ENCODE results near the gene PTGER2.

Gene PTGER2

DNA sequence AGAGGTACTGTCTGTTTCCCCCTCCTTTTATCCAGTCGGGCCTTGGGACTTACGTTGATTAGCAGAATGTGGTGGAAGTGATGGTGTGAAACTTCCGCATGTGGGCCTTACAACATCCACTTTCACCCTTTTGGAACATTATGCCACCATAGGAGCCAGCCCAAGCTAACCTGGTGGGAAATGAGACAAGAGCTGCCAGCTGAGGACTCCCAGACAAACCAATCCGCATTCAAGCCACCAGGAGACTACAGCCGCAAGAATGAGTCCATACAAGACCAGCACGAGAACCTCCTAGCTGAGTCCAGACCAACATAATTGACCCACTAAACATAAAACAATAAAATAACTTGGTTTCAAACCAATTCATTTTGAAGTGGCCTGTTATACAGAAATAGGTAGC is 9.1 kb upstream of the PTGER2 start:
- DNase-seq (ENCODE audit: low spot score), result no peak

DNA sequence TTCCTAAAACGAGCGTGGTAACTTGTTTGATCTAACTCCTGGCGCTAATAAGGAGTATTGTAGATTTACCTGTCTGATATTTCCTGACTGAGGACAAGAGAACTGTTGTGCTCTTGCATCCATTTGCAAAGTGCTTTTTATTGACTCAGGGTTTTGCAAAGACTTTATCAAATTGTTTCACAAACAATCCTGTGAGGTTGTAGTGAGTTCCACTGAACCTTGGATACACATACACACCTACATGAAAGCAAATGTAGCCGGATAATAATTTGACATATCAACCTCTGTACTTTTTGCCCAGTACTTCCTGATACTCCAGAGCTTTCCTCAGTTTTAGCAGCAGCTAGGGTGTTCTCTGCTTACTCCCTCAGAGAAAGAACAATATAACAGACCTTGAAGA is 6.7 kb upstream of the PTGER2 start:
- DNase-seq (ENCODE audit: low spot score), result no peak

DNA sequence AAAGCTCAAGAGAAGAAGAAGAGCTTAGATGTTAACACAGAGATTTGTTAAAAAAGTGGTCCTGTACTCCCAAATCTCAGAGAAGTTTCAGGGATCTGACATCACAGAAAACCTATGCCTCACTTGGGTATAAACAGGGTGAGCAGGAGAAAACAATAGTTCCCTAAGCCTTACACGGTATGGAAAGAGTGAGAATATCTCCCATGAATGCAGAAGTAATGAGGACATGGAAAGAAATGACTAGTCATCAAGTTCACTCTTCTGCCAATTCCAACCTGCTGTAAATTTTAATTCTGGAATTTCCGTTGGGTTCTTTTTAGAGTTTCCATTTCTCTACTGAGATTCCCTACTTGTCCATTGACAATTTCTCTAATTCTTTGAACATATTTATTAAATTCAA is 6.2 kb upstream of the PTGER2 start:
- no peak for DNase-seq (ENCODE audit: low spot score)

DNA sequence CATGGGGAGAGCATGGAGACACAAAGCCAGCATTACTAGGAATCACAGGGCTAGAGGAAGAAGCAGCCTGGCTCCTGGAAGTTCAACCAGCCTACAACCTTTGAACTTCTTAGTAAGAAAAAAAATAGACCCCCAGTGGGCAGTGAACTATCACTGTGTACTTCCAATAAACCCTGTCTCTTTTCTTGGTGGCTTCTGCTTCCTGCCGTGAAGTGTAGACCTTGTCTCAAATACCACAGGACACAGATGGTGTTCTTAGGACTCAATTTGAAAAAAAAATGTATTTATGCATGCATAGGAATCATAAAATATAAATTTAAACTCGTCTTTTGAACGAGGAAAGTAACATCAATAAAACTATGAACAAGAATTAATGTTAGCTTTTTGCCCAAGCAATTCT is 3.6 kb upstream of the PTGER2 start:
- DNase-seq (ENCODE audit: low spot score), result no peak

DNA sequence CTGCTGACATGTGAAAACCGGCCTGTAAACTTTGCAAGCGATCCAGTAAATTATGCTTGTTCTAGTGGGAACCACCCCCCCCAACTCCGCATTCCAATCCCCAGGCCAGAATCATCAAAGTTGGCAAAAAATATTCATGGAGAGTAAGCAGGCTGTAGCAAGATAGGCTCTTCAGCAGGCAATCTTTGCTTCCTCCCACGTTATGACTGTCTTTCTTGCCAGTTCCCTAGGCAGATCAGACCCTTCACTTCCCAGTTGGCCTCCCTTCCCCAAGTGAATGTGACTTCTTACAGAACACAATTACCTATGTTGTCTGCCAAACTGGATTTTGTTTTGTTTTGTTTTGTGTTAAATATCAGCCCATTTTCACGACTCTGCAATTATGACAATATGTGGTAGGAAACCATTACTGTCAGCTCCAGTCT is 1.2 kb upstream of the PTGER2 start:
- no peak for DNase-seq (ENCODE audit: low spot score)

DNA sequence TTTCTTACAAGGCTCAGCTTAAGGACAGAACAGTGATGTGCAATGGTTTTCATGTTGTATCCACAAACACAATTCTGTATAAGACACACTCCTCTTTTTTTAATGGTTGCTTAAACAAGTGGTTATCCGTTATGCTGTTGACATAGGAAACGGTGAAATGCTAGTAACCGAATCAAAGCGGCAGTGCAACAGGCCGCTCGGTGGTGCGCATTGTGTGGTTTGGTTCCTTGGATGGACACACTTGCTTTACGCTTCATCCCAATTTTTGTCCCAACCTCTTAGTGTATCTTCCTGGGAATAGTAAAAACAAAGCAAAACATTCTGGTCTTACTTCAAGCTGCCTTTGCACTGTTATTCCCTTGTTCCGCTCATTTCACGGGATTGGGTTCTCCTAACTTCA is 650 bp upstream of the PTGER2 start:
- no peak for DNase-seq (ENCODE audit: low spot score)

DNA sequence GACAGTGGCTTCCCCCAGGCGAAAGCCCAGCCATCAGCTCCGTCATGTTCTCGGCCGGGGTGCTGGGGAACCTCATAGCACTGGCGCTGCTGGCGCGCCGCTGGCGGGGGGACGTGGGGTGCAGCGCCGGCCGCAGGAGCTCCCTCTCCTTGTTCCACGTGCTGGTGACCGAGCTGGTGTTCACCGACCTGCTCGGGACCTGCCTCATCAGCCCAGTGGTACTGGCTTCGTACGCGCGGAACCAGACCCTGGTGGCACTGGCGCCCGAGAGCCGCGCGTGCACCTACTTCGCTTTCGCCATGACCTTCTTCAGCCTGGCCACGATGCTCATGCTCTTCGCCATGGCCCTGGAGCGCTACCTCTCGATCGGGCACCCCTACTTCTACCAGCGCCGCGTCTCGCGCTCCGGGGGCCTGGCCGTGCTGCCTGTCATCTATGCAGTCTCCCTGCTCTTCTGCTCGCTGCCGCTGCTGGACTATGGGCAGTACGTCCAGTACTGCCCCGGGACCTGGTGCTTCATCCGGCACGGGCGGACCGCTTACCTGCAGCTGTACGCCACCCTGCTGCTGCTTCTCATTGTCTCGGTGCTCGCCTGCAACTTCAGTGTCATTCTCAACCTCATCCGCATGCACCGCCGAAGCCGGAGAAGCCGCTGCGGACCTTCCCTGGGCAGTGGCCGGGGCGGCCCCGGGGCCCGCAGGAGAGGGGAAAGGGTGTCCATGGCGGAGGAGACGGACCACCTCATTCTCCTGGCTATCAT is 663 bp downstream of the PTGER2 start:
- no peak for DNase-seq (ENCODE audit: low spot score)

DNA sequence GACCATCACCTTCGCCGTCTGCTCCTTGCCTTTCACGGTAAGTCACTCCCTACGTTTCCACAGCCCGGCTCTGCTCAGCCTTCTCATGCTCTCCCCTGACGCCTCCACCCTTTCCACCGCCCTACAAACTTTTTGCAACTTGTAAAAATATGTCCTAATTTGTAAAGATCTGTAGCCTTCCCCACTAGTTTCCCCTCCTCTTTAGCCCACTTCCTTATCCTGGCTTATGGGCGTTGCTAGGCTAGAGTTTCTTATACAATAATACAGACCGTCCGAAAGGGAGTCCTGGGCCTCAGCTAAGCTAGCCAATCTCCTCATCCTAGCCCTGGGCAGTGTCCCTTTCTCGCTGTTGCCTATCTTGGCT is 1.2 kb downstream of the PTGER2 start:
- DNase-seq (ENCODE audit: low spot score), result no peak

DNA sequence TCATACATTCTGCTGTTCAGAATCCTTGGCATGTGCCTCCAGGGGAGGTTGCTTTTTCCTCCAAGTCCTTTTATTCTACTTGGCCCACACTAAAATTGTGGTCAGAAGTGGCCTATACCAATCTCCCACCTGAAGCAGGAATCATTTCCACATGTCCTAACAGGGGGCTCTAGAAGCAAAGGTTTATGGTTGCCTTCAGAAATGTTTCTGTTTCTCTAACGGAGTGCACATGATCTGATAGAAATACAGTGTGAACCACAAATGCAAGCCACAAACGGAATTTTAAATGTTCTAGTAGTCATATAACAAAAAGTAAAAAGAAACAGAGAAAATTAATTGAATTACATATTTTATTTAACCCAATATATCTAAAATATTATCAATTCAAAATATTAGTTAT is 4.0 kb downstream of the PTGER2 start:
- DNase-seq (ENCODE audit: low spot score), result no peak

DNA sequence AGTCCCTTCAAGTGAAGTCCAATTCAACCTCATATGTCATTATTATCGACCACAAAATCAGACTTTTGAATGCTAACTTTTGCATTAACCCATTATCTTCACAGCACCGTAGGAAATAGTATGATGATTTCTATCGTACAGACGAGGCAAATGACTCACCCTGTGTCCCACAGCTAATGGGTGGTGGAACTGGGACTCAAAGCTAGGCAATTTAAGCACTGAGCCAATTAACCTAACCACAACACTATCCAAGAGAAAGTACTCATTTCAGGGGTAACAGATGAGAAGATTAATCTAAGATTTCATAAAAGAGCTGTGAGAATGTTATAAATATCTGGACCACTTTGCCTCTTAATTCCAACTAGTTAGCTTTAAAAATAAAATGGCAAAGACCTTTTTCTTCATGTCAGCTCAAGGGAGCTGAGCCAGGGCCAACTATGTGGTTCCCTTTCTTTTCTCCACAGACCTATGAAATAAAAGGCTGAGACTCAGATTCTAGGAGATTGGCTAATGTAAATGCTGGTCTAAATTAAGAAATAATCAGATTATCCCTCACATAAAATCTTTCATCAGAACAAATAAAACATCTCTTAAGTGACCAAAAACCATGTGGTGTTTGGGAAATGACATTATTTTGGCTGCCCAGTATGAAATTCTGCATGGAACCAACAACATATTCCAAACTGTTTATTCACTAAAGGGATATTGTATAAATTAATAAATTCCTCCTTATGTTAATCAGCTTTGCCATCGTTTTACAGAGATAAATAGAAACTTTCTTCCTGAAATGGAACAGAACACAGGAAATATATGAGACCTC is 4.9 kb downstream of the PTGER2 start:
- DNase-seq (ENCODE audit: low spot score), result no peak

DNA sequence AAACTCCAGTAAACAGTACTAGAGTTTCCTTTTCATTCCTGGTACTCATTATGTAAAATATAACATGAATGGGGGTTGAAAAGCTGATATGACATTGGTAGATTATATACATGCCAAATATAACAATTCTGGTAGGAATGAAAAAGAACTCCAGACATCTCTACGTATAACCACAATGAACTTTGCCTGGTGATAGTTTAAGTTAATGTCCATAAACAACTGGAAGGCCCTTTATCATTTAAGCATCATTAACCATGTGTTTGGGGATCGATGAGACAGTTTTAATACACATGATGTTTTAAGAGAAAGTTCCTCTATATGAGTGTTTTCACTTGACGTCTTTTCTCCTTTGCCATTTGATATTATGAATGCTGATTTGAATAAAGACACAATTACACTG is 5.8 kb downstream of the PTGER2 start:
- DNase-seq (ENCODE audit: low spot score), result no peak

DNA sequence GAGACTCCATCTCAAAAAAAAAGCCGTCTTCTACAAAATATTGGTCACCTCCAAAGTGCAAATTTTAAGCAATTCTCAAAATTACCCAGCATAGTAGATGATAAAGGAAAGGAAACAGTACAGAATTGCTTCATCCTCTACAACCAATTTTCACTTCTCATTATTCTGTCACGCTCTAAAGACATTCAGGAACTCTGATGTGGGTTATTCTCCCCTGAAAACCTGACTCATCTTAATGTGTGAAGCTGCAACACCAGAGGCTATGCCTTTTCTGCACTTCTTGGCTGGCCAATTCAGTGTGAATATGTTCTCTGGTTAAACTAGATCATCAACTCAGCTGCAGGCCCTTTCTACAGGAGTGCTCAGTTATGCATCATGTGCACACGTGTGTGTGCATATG is 11.0 kb downstream of the PTGER2 start:
- DNase-seq (ENCODE audit: low spot score), result no peak

DNA sequence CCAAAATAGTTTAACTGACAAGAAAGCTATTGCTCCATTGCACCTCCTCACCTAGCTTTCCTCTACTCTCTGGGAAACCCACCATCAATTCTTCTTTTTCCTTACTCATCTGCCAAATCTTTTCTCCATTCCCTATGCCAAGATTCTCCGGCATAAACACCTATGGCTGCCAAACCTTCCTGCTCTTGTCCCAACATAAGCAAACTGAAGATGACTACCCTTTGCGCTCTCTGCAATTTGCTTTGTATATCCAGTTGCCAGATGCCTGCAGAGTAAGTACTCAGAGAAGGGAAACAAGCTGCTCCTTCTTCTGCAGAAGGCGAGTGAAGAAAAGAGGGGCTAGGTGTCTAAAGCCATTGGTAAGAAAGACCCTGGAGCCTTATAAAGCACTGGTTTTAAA is 11.5 kb downstream of the PTGER2 start:
- no peak for DNase-seq (ENCODE audit: low spot score)

DNA sequence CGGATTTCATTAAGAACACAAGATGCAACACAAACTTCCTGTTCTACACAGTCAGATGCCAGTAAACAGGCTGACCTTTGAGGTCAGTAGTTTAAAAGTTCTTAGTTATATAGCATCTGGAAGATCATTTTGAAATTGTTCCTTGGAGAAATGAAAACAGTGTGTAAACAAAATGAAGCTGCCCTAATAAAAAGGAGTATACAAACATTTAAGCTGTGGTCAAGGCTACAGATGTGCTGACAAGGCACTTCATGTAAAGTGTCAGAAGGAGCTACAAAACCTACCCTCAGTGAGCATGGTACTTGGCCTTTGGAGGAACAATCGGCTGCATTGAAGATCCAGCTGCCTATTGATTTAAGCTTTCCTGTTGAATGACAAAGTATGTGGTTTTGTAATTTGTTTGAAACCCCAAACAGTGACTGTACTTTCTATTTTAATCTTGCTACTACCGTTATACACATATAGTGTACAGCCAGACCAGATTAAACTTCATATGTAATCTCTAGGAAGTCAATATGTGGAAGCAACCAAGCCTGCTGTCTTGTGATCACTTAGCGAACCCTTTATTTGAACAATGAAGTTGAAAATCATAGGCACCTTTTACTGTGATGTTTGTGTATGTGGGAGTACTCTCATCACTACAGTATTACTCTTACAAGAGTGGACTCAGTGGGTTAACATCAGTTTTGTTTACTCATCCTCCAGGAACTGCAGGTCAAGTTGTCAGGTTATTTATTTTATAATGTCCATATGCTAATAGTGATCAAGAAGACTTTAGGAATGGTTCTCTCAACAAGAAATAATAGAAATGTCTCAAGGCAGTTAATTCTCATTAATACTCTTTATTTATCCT is 13.5 kb downstream of the PTGER2 start:
- peak; percentile 83 for DNase-seq (ENCODE audit: low spot score)

DNA sequence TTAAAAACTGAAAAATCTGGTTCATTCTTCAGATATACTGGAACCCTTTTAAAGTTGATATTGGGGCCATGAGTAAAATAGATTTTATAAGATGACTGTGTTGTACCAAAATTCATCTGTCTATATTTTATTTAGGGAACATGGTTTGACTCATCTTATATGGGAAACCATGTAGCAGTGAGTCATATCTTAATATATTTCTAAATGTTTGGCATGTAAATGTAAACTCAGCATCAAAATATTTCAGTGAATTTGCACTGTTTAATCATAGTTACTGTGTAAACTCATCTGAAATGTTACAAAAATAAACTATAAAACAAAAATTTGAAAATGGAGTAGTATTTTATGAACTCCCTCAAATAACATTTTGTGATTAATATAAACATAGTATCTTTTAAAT is 14.2 kb downstream of the PTGER2 start:
- no peak for DNase-seq (ENCODE audit: low spot score)

DNA sequence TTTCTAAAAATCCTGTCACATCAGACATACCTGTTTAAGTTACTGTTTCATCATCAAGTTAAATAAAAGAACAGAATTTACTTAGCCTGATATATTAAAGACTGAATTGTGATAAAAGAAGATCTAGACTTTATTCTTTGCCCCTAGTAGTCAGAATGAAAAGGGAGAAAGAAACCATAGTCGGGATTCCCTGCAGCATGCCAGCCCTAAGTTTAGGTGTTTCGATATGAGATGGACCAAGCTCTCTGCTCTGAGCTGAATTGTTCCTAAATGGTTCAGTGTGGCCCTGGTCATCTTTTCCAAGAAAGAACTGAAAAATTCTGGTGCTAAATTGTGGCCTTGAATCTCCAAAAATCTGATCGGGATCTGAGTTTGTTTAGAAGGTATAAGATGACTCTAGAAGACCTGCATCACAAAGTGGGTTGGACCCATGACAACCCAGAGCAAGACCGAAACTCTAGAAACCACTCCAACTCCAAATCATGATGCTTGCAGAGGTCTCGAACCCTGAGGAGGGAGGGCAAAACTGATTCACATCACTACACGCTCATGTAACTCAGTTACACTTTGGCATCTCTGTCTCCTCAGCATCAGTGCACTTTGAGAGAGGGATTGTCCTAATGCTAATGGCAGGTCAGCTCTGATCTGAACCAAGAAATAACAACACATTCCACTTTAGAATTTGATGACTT is 15.7 kb downstream of the PTGER2 start:
- DNase-seq (ENCODE audit: low spot score), result no peak

DNA sequence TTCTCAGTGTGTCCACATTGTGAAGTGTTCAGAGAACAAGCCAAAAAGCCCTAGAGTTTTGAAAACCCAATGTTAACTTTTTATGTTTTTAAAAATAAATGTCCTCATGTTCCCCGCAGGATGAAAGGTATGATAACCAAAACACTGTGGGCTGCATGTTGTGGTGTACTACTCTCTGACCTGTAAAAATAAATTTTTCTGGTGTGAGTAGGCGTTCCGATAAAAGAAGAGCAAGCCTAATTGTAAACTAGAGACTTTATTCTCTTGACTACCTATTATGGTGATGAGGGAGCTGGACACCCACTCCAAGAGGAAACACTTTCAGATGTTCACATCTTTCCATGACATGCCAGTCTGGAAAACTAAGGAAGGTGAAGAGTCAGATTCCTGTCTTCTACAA is 18.2 kb downstream of the PTGER2 start:
- no peak for DNase-seq (ENCODE audit: low spot score)

DNA sequence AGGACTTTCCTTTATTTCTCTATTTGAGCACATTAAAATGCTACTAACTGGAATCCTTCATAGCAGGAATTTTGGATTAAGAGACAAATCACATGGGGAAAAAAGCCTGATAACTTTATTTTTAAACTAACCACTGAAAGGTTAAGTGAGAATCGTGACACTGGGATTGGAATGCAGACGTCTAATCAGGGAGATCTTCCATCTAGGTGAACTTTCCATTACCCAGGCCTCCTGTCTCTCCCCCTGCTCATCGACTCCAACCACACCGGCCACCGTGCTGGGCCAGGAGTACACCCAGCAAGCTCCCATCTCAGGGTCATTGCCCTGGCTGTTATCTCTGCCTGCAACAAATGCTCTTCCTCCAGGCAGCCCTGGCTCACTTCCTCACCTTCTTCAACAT is 19.0 kb downstream of the PTGER2 start:
- no peak for DNase-seq (ENCODE audit: low spot score)

DNA sequence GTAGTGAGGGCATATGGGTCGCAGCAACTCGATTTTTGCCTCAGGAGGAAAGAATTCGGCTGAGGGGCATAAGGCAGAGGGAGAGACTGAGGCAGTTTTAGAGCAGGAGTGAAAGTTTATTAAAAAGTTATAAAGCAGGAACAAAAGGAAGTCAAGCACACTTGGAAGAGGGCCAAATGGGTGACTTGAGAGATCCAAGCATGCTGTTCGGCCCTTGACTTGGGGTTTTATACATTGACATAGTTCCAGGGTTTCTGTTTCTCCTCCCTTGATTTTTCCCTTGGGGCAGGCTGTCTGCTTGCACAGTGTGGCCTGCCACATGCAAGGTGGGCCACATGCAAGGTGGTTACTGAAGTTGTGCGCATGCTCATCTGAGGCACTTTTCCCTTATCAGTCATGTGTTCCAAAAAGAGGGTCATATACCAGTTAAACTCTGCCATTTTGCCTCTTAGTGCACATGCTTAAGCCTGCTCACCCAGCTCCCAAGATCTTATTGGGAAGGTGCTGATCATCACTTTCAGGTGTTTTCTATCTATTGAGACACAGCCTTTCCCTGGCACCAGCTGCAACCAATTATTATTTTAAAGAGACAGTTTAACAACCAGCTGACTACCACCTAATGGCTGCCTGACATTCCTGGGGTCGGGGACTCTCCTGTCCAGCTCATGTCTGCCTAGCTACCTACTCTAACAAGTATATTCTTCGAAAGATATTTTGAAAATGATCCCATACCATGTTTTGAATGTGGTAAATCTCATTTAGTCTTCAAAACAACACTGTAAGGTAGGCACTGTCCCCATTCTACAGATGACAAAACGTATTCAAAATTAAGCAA is 19.9 kb downstream of the PTGER2 start:
- no peak for DNase-seq (ENCODE audit: low spot score)

DNA sequence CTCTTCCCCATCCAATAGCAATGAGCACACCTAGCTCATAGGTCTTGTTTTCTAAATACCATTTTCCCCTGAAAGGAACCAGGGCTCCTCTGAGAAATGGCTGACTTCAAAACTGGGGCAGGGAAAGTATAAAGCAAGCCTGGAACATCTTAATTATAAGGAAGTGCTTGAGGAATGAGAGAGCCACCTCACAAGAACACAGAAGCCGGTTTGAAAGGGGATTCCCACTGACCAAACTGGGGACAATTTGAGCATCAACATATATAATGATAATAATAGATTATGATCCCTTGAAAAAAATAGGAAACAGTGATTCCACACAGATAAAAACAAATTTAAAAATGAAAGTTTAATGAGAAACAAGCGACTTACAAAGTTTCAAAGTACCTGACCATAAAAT is 22.1 kb downstream of the PTGER2 start:
- no peak for DNase-seq (ENCODE audit: low spot score)

DNA sequence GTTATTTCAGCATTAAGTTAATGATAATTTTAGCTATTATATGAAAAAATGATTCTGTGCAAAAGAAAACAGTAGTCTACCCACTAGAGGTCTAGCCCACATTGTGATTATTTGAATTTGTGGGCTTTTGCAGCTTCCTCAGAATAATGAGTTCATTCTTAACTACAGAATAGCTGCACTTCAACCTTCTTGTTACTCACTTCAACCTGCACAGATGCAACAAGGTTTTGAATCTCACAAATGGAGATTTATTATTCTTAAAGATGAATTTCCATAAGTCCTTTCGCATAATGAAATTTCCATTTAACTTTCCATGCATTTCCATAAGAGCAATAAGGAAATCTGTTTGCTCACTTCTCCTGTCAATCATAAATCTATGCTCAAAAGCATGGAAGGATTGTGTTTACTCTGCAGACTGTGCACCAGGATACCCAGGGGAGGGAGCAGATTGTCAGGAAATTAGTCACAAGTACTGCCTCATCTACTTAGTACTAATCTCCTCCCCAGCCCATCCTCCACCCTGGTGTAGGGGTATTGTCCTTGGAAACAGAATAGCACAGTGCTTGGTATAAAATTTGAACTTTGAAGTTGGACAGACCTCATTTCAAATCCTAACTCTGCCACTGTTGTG is 24.1 kb downstream of the PTGER2 start:
- peak; percentile 27 for DNase-seq (ENCODE audit: low spot score)
